22Rv1 (cell line): ENCODE measurements around the gene USP28.

ENCODE experiments used
- CTCF ChIP-seq: fragments of 450-650 bp; IDR thresholded peaks from 2 replicates; pipeline ENCODE4 v1.5.1; 2017; ENCODE audit warnings: mild to moderate bottlenecking
- ZFX ChIP-seq: fragments of 450-650 bp; IDR thresholded peaks from 2 replicates; pipeline ENCODE4 v1.6.1; 2017; ENCODE audit warnings: antibody characterized with exemption, borderline replicate concordance

- TF ChIP-seq CTCF (no peak), ZFX (no peak)
Measured at GRCh38 chr11:113859665-113860064, 15.7 kb downstream of the USP28 start.
